OCI-LY3 (cell line): ENCODE results near the gene PPP1R12B.
"Not testable (repeated sequence)": the region's sequence is repeated elsewhere in the genome, so short reads cannot be mapped to it uniquely, and the experiment has no call there.

ENCODE experiments used
- EZH2phosphoT487 ChIP-seq: fragments of 200-600 bp; shearing (Covaris generic); IDR thresholded peaks from 2 replicates; pipeline ENCODE4 v1.6.1; 2018; ENCODE audit warnings: antibody characterized with exemption, mixed run types, low read depth
- TF ChIP-seq, protein P1 (sequence below): fragments of 200-600, 300-600 bp; sonication (generic); IDR thresholded peaks from 2 replicates; pipeline ENCODE4 v1.5.1; 2014; ENCODE audit warnings: antibody characterized with exemption, low read length, low read depth

DNA sequence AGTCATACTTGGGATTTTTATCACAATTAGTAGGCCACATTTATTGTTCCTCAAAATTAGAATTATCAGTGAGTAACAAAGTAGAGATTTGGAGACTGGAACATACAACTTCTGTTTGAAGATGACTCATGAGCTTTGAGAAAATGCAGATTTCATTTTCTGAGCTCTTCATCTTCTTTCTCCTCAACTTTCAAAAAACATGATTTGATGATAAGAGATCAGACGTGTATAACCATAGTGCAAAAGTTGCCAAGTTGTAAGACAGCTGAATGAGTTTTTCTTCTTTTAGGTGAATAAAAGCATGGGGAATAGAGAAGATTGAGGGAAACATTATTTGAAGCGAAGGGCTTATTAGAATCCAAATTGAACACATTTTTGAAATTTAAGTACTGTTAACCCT, 58.4 kb downstream of the PPP1R12B start:
- TF ChIP-seq, protein P1, sequence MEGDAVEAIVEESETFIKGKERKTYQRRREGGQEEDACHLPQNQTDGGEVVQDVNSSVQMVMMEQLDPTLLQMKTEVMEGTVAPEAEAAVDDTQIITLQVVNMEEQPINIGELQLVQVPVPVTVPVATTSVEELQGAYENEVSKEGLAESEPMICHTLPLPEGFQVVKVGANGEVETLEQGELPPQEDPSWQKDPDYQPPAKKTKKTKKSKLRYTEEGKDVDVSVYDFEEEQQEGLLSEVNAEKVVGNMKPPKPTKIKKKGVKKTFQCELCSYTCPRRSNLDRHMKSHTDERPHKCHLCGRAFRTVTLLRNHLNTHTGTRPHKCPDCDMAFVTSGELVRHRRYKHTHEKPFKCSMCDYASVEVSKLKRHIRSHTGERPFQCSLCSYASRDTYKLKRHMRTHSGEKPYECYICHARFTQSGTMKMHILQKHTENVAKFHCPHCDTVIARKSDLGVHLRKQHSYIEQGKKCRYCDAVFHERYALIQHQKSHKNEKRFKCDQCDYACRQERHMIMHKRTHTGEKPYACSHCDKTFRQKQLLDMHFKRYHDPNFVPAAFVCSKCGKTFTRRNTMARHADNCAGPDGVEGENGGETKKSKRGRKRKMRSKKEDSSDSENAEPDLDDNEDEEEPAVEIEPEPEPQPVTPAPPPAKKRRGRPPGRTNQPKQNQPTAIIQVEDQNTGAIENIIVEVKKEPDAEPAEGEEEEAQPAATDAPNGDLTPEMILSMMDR: not testable (repeated sequence)
- TF ChIP-seq EZH2phosphoT487: not testable (repeated sequence)
